SK-N-SH (cell line): ENCODE data around the gene FLYWCH2.

Experiments used
- CTCF ChIP-seq: fragments of 200-600 bp; sonication (generic); IDR thresholded peaks from 2 replicates; pipeline ENCODE4 v1.6.1; 2017; ENCODE audit warnings: antibody characterized with exemption, mild to moderate bottlenecking, moderate library complexity
- RFX5 ChIP-seq: IDR thresholded peaks from 2 replicates; pipeline ENCODE4 v1.6.1; 2012; ENCODE audit warnings: mild to moderate bottlenecking, improper control_type of control experiment, low read length
- TAF1 ChIP-seq: IDR thresholded peaks from 2 replicates; pipeline ENCODE4 v1.6.1; 2012; ENCODE audit warnings: low read depth, mild to moderate bottlenecking, low read length, moderate library complexity, borderline replicate concordance
- TF ChIP-seq, protein P1 (sequence below): IDR thresholded peaks from 2 replicates; pipeline ENCODE4 v1.4.0; 2012; ENCODE audit warnings: low read depth
- TF ChIP-seq, protein P2 (sequence below): fragments of 150-350 bp; IDR thresholded peaks from 2 replicates; pipeline ENCODE4 v1.6.1; 2017; ENCODE audit warnings: antibody characterized with exemption, low read length, low read depth, borderline replicate concordance

- TF ChIP-seq, protein P1, sequence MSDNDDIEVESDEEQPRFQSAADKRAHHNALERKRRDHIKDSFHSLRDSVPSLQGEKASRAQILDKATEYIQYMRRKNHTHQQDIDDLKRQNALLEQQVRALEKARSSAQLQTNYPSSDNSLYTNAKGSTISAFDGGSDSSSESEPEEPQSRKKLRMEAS: no peak
- TF ChIP-seq TAF1 (no peak), CTCF (no peak), RFX5 (no peak)
- TF ChIP-seq, protein P2, sequence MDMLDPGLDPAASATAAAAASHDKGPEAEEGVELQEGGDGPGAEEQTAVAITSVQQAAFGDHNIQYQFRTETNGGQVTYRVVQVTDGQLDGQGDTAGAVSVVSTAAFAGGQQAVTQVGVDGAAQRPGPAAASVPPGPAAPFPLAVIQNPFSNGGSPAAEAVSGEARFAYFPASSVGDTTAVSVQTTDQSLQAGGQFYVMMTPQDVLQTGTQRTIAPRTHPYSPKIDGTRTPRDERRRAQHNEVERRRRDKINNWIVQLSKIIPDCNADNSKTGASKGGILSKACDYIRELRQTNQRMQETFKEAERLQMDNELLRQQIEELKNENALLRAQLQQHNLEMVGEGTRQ: no peak
Measured at GRCh38 chr16:2839650-2840450, 43.2 kb upstream of the FLYWCH2 start.
